Measurements from ENCODE around the gene PABPC3. TPM values are rescaled to one million over a fixed set of nuclear protein-coding genes. Genes with fewer than 3 reads are reported as not detected.

The PABPC3 gene
- total and polyA plus RNA-seq, 10 of the 15 experiments (the other 5 are each of a cell fraction or from before 2014, with no cell fraction given), result 0.04 to 0.87 (median 0.28) TPM

DNA sequence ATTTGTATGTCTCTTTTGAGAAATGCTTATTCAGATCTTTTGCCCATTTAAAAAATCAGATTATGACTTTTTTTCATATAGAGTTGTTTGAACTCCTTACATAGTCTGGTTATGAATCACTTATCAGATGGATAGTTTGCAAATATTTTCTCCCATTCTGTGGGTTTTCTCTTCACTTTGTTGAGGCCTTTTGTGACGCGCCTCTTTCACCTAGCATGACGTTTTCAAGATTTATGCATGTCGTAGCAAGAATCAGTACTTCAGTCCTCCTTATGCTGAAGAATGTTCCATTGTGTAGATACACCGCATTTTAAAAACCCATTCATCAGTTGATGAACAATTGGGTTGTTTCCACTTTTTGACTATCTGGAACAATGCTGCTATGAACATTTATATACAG lies 13.4 kb downstream of the PABPC3 start:
- no peaks in the 10 kb centered on the region for H3K9me3 ChIP-seq (replicated peaks; ENCODE audit: control insufficient read depth, insufficient read depth, low read length)
- intact Hi-C loops (cut with micrococcal nuclease; ENCODE audit: unreplicated experiment), result no loop called here
- no peak overlapping the region for H3K4me3 ChIP-seq
- H3K79me2 ChIP-seq (ENCODE audit: control insufficient read depth, insufficient read depth, low read length), result no peaks in the 10 kb centered on the region
- no peak overlapping the region for H3K4me2 ChIP-seq (ENCODE audit: control insufficient read depth, insufficient read depth)
- ChIA-PET RAD21 (ENCODE audit: unreplicated experiment) (no interaction called here), POLR2A (no interaction called here), CTCF (no interaction called here), SMC1A (ENCODE audit: uncharacterized antibody, unreplicated experiment) (no interaction called here)
- H3K27me3 ChIP-seq (replicated peaks in 1 of 2; ENCODE audit: control insufficient read depth in 2 of 2, insufficient read depth in 2 of 2, low read length in 1 of 2), result peaks cover 0 to 3% of the 10 kb centered on the region in 2 experiments; a peak in 1 of 4 replicates
- TF ChIP-seq BRCA1 (IDR thresholded peaks at IDR 0.05; ENCODE audit: low read depth, low read length) (no peak), CREM (IDR thresholded peaks at IDR 0.05; ENCODE audit: low read depth) (no peak), RBBP5 (conservative IDR thresholded peaks at IDR 0.05) (no peak), NFIC (IDR thresholded peaks at IDR 0.05; ENCODE audit: low read depth, low read length) (no peak), EZH2 (IDR thresholded peaks at IDR 0.05; ENCODE audit: borderline replicate concordance, control insufficient read depth, low read depth, low read length) (no peak), NBN (IDR thresholded peaks at IDR 0.05) (no peak), ZNF24 (IDR thresholded peaks at IDR 0.05) (no peak), RFX5 (IDR thresholded peaks at IDR 0.05; ENCODE audit: low read depth, low read length) (no peak), ZNF274 (IDR thresholded peaks at IDR 0.05; ENCODE audit: insufficient read depth, insufficient read length) (no peak), LARP7 (IDR thresholded peaks at IDR 0.05) (no peak), FOXM1 (IDR thresholded peaks at IDR 0.05; ENCODE audit: low read depth, low read length) (no peak), PAX8 (IDR thresholded peaks at IDR 0.05) (no peak), JUND (IDR thresholded peaks at IDR 0.05; ENCODE audit: low read depth, low read length) (no peak), CBFB (IDR thresholded peaks at IDR 0.05; ENCODE audit: low read depth) (no peak), MYB (IDR thresholded peaks at IDR 0.05; ENCODE audit: borderline replicate concordance, low read depth, low read length) (no peak)
- TF ChIP-seq, protein P1, sequence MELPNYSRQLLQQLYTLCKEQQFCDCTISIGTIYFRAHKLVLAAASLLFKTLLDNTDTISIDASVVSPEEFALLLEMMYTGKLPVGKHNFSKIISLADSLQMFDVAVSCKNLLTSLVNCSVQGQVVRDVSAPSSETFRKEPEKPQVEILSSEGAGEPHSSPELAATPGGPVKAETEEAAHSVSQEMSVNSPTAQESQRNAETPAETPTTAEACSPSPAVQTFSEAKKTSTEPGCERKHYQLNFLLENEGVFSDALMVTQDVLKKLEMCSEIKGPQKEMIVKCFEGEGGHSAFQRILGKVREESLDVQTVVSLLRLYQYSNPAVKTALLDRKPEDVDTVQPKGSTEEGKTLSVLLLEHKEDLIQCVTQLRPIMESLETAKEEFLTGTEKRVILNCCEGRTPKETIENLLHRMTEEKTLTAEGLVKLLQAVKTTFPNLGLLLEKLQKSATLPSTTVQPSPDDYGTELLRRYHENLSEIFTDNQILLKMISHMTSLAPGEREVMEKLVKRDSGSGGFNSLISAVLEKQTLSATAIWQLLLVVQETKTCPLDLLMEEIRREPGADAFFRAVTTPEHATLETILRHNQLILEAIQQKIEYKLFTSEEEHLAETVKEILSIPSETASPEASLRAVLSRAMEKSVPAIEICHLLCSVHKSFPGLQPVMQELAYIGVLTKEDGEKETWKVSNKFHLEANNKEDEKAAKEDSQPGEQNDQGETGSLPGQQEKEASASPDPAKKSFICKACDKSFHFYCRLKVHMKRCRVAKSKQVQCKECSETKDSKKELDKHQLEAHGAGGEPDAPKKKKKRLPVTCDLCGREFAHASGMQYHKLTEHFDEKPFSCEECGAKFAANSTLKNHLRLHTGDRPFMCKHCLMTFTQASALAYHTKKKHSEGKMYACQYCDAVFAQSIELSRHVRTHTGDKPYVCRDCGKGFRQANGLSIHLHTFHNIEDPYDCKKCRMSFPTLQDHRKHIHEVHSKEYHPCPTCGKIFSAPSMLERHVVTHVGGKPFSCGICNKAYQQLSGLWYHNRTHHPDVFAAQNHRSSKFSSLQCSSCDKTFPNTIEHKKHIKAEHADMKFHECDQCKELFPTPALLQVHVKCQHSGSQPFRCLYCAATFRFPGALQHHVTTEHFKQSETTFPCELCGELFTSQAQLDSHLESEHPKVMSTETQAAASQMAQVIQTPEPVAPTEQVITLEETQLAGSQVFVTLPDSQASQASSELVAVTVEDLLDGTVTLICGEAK (IDR thresholded peaks at IDR 0.05; ENCODE audit: borderline replicate concordance), result no peak
- TF ChIP-seq, protein P2, sequence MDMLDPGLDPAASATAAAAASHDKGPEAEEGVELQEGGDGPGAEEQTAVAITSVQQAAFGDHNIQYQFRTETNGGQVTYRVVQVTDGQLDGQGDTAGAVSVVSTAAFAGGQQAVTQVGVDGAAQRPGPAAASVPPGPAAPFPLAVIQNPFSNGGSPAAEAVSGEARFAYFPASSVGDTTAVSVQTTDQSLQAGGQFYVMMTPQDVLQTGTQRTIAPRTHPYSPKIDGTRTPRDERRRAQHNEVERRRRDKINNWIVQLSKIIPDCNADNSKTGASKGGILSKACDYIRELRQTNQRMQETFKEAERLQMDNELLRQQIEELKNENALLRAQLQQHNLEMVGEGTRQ (IDR thresholded peaks at IDR 0.05; ENCODE audit: borderline replicate concordance, low read depth, low read length), result no peak
- TF ChIP-seq, protein P3, sequence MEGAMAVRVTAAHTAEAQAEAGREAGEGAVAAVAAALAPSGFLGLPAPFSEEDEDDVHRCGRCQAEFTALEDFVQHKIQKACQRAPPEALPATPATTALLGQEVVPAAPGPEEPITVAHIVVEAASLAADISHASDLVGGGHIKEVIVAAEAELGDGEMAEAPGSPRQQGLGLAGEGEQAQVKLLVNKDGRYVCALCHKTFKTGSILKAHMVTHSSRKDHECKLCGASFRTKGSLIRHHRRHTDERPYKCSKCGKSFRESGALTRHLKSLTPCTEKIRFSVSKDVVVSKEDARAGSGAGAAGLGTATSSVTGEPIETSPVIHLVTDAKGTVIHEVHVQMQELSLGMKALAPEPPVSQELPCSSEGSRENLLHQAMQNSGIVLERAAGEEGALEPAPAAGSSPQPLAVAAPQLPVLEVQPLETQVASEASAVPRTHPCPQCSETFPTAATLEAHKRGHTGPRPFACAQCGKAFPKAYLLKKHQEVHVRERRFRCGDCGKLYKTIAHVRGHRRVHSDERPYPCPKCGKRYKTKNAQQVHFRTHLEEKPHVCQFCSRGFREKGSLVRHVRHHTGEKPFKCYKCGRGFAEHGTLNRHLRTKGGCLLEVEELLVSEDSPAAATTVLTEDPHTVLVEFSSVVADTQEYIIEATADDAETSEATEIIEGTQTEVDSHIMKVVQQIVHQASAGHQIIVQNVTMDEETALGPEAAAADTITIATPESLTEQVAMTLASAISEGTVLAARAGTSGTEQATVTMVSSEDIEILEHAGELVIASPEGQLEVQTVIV (IDR thresholded peaks at IDR 0.05; ENCODE audit: borderline replicate concordance, partially characterized antibody), result no peak
- H3K36me3 ChIP-seq (ENCODE audit: control insufficient read depth in 2 of 2, insufficient read depth in 2 of 2, low read length in 1 of 2), result no peaks in the 10 kb centered on the region
- DNase-seq (ENCODE audit: low read depth, low spot score) (no peak), FAIRE-seq (no peak), ATAC-seq (no peak)
- in situ Hi-C loops (cut with MboI), result no loop called here
- BruUV-seq (replicated peaks), result no TSS peak
- H3K9ac ChIP-seq (ENCODE audit: control insufficient read depth, insufficient read depth, low read length), result no peak overlapping the region
- no peaks in the 10 kb centered on the region for H4K20me1 ChIP-seq (ENCODE audit: control insufficient read depth, insufficient read depth)
- peaks cover 2% of the 10 kb centered on the region; the same call in 1 of the 2 replicates for H3K4me1 ChIP-seq (ENCODE audit: control insufficient read depth, insufficient read depth, low read length)
- no peak overlapping the region for H3K27ac ChIP-seq (ENCODE audit: control insufficient read depth, insufficient read depth)
- 62% methylated on average over 5 of the region's 5 CpGs for WGBS (ENCODE audit: insufficient coverage, insufficient replicate concordance, low lambda C conversion rate, missing lambda C conversion rate)
- no peak overlapping the region for H2AFZ ChIP-seq (ENCODE audit: control insufficient read depth, low read depth, low read length)

Measured in GM12878 (cell line).